Stimulated activated CD8-positive, alpha-beta memory T cell treated with anti-CD3 and anti-CD28 coated beads, Interleukin-4, amount 100 ng/mL, for 4 hours (primary cell): ENCODE measurements around the gene BAIAP2L2.
"Not testable (repeated sequence)": the region's sequence is repeated elsewhere in the genome, so short reads cannot be mapped to it uniquely, and the experiment has no call there.

ENCODE experiments used
- DNase-seq, 2 donors: peaks; one replicate each; pipeline ENCODE4 v3.0.0-alpha.2; 2020; ENCODE audit warnings: low read depth in 2 of 2, low spot score in 1 of 2

The BAIAP2L2 gene

GRCh38 chr22:38081941-38082828, 28.3 kb downstream of the BAIAP2L2 start:
- no peak for DNase-seq

- DNase-seq = no peak
Measured at GRCh38 chr22:38081636-38081940, 28.9 kb downstream of the BAIAP2L2 start.

GRCh38 chr22:38080850-38081635, 29.4 kb downstream of the BAIAP2L2 start:
- DNase-seq = no peak

GRCh38 chr22:38080474-38080849, 30.0 kb downstream of the BAIAP2L2 start:
- DNase-seq = no peak

GRCh38 chr22:38079804-38080203, 30.7 kb downstream of the BAIAP2L2 start:
- DNase-seq = no peak

- not testable (repeated sequence) for DNase-seq
Measured at GRCh38 chr22:38079208-38079607, 31.3 kb downstream of the BAIAP2L2 start.

GRCh38 chr22:38078046-38078840, 32.2 kb downstream of the BAIAP2L2 start:
- DNase-seq = no peak

GRCh38 chr22:38077595-38077994, 32.9 kb downstream of the BAIAP2L2 start:
- no peak for DNase-seq

- DNase-seq = no peak
Measured at GRCh38 chr22:38077096-38077495, 33.4 kb downstream of the BAIAP2L2 start.

- no peak for DNase-seq
Measured at GRCh38 chr22:38075961-38076360, 34.5 kb downstream of the BAIAP2L2 start.

GRCh38 chr22:38075105-38075825, 35.2 kb downstream of the BAIAP2L2 start:
- DNase-seq = no peak

GRCh38 chr22:38074181-38075104, 36.0 kb downstream of the BAIAP2L2 start:
- no peak for DNase-seq

- DNase-seq = no peak
Measured at GRCh38 chr22:38073150-38074130, 37.0 kb downstream of the BAIAP2L2 start.

- DNase-seq = no peak
Measured at GRCh38 chr22:38072322-38073149, 37.9 kb downstream of the BAIAP2L2 start.

- DNase-seq = no peak
Measured at GRCh38 chr22:38071421-38072321, 38.8 kb downstream of the BAIAP2L2 start.

GRCh38 chr22:38070250-38070921, 40.1 kb downstream of the BAIAP2L2 start:
- no peak for DNase-seq
